Natural killer cell treated with Interleukin-12 subunit alpha and Interleukin-12 subunit beta and Interleukin-15 and Interleukin-18, amount 100 ng/mL, for 72 hours (primary cell): ENCODE data around the gene EPHA6. TPM values are rescaled to one million over a fixed set of nuclear protein-coding genes. Genes with fewer than 3 reads are reported as not detected.
"Not testable (repeated sequence)": the region's sequence is repeated elsewhere in the genome, so short reads cannot be mapped to it uniquely, and the experiment has no call there.

ENCODE experiments used
- ATAC-seq, 2 donors: fragments of 150-1000 bp; cut with Tn5 transposase in 1 of 2; sonication (Bioruptor Pico), chemical (Tn5 transposase) in 1 of 2; 2 replicates each; pipeline ENCODE4 v1.10.0; 2021
- DNase-seq: peaks from one replicate; pipeline ENCODE4 v3.0.0; 2022; ENCODE audit warnings: low spot score
- H3K27ac Mint-ChIP-seq, 2 donors: 1 replicate in 1 of 2; 2 replicates in 1 of 2; pipeline ENCODE4 v1.8.0; 2022; ENCODE audit warnings: mixed read lengths in 2 of 2, mild to moderate bottlenecking in 1 of 2, moderate library complexity in 1 of 2
- H3K27me3 Mint-ChIP-seq, 2 donors: 1 replicate in 1 of 2; 2 replicates in 1 of 2; pipeline ENCODE4 v1.8.0; 2022; ENCODE audit warnings: mixed read lengths in 2 of 2
- H3K36me3 Mint-ChIP-seq: one replicate; pipeline ENCODE4 v1.8.0; 2022; ENCODE audit warnings: mixed read lengths
- H3K4me1 Mint-ChIP-seq, 2 donors: 1 replicate in 1 of 2; 2 replicates in 1 of 2; pipeline ENCODE4 v1.8.0; 2022; ENCODE audit warnings: low read depth in 2 of 2, mixed read lengths in 2 of 2, mild to moderate bottlenecking in 1 of 2
- H3K4me3 Mint-ChIP-seq: one replicate; pipeline ENCODE4 v1.8.0; 2022; ENCODE audit warnings: mixed read lengths
- H3K9me3 Mint-ChIP-seq: 2 replicates; pipeline ENCODE4 v1.8.0; 2022; ENCODE audit warnings: mixed read lengths
- total RNA-seq, 2 donors: library from RNA; stranded (reverse); gene quantifications; one replicate each; pipeline ENCODE4 v1.2.3, GENCODE V29; 2022

Gene EPHA6
- total RNA-seq, 2 donors from 2014 or later: not detected

DNA sequence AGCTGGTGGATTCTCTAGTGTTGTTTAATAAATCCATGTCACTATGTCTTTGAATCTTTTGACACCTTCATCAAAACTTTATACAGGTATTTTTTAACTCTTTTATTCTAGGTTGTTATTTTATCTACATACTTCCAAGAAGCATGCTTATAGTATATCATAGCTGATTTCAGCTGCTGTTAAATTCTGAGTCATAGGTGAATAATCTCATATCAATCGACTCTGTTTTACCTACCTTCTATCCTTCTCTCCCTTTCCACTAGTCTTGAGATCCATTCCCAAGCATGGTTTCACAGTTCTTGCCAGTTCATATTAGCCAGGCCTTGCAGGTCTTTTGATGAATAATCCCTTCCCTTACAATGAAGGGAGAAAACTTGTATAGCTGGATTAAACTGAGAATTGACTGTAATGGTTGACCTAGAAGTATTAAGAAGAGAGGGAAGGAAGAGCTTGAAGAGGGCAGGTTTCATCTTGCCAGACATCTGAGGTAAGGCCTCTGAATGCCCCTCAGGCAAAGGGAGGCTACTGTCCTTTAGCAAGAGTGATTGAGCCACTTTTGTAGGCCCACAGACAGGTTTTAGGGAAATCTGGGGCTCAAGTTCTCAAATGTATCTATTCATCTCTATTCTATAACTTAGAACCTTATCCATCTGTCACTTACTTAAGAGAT, 146.4 kb downstream of the EPHA6 start:
- Mint-ChIP-seq H3K27me3 (no peaks in the 10 kb centered on the region), H3K36me3 (peaks cover 4% of the 10 kb centered on the region), H3K4me3 (no peak overlapping the region), H3K27ac (no peak overlapping the region), H3K9me3 (peaks cover 14% of the 10 kb centered on the region), H3K4me1 (no peaks in the 10 kb centered on the region)
- no peak for ATAC-seq
- DNase-seq: no peak

DNA sequence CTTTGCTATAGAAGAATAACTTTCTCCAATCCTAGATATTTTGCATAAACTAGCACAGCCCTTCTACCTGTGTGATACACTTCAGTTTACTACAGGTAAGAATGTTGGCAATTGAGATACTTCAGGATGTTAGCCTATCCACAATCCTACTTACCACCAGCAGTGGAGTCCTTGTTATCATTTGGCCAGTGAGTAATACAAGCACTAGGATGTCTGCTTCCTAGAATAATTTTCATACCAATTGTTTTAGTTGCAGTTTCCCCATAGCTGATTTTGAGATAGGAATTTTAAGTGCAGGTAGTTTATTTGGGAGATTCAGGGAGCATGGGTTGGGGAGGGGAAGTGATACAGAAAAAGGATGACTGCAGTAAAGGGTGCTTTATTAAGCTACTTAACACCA, 147.2 kb downstream of the EPHA6 start:
- H3K9me3 Mint-ChIP-seq: peaks cover 11% of the 10 kb centered on the region
- no peaks in the 10 kb centered on the region for H3K4me1 Mint-ChIP-seq
- H3K4me3 Mint-ChIP-seq: no peak overlapping the region
- no peaks in the 10 kb centered on the region for H3K36me3 Mint-ChIP-seq
- ATAC-seq: no peak
- DNase-seq: no peak
- H3K27ac Mint-ChIP-seq: no peak overlapping the region
- H3K27me3 Mint-ChIP-seq: no peaks in the 10 kb centered on the region

- H3K36me3 Mint-ChIP-seq: no peaks in the 10 kb centered on the region
- H3K9me3 Mint-ChIP-seq: peaks cover 11% of the 10 kb centered on the region
- no peak for DNase-seq
- H3K4me1 Mint-ChIP-seq: no peaks in the 10 kb centered on the region
- no peak for ATAC-seq
- H3K4me3 Mint-ChIP-seq: no peak overlapping the region
- H3K27me3 Mint-ChIP-seq: no peaks in the 10 kb centered on the region
- no peak overlapping the region for H3K27ac Mint-ChIP-seq
Measured at GRCh38 chr3:96966181-96966929, 152.0 kb downstream of the EPHA6 start.

DNA sequence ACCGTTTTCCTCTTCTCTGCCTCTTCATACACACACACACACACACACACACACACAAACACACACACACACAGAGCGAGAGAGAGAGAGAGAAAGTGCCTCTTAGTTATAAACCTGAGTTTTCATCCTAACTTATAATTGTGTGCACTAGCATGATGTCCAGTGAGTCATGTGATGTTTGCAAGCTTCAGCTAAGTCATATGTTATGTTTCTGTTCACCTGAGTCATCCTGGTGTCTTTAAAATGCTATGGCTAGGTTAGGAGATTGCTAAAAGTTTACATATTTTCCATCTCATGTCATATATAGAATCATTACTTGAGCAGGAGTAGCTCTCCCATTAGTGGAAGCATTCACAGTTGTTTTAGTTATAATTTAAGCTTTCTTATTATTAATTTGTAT, 155.8 kb downstream of the EPHA6 start:
- no peaks in the 10 kb centered on the region for H3K9me3 Mint-ChIP-seq
- H3K27me3 Mint-ChIP-seq: no peaks in the 10 kb centered on the region
- no peak for ATAC-seq
- DNase-seq: no peak
- no peak overlapping the region for H3K27ac Mint-ChIP-seq
- H3K4me1 Mint-ChIP-seq: no peaks in the 10 kb centered on the region
- H3K4me3 Mint-ChIP-seq: no peak overlapping the region
- no peaks in the 10 kb centered on the region for H3K36me3 Mint-ChIP-seq

GRCh38 chr3:96977671-96978070, 163.3 kb downstream of the EPHA6 start:
- peaks cover 9% of the 10 kb centered on the region for H3K9me3 Mint-ChIP-seq
- no peak overlapping the region for H3K27ac Mint-ChIP-seq
- ATAC-seq (no peak), DNase-seq (no peak)
- H3K27me3 Mint-ChIP-seq: no peaks in the 10 kb centered on the region
- peaks cover 6% of the 10 kb centered on the region for H3K36me3 Mint-ChIP-seq
- no peaks in the 10 kb centered on the region for H3K4me1 Mint-ChIP-seq
- no peak overlapping the region for H3K4me3 Mint-ChIP-seq

DNA sequence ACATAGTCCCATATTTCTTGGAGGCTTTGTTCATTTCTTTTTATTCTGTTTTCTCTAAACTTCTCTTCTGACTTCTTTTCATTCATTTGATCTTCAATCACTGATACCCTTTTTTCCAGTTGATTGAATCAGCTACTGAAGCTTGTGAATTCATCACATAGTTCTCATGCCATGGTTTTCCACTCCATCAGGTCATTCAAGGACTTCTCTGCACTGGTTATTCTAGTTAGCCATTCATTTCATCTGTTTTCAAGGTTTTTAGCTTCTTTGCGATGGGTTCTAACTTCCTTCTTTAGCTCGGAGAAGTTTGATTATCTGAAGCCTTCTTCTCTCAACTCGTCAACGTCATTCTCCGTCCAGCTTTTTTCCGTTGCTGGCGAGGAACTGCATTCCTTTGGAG, 169.3 kb downstream of the EPHA6 start:
- H3K4me1 Mint-ChIP-seq, H3K9me3 Mint-ChIP-seq, ATAC-seq, DNase-seq, H3K4me3 Mint-ChIP-seq, H3K27ac Mint-ChIP-seq, H3K27me3 Mint-ChIP-seq: not testable (repeated sequence)
- H3K36me3 Mint-ChIP-seq: peaks cover 12% of the 10 kb centered on the region

DNA sequence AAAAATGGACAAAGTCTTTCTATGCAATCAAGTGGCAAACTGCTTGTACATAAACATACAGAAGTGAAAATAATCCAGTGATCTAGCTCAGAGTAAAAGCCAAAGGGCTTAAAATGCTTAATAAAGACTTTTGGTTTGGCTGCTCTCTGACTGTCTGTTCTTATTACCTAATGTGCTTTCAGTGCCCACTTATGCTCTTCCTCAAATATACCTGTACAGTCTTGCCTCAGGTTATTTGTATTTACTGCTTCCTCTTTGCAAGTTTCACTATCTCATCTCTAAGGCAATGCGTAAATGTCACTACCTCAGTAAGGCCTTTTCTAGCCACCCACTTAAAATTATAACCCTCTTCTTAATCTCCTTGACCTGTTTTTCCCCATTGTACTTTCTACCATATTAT, 171.8 kb downstream of the EPHA6 start:
- no peaks in the 10 kb centered on the region for H3K4me1 Mint-ChIP-seq
- H3K27ac Mint-ChIP-seq: no peak overlapping the region
- ATAC-seq (no peak), DNase-seq (no peak)
- peaks cover 12% of the 10 kb centered on the region for H3K36me3 Mint-ChIP-seq
- no peak overlapping the region for H3K4me3 Mint-ChIP-seq
- H3K9me3 Mint-ChIP-seq: peaks cover 9% of the 10 kb centered on the region
- H3K27me3 Mint-ChIP-seq: no peaks in the 10 kb centered on the region

DNA sequence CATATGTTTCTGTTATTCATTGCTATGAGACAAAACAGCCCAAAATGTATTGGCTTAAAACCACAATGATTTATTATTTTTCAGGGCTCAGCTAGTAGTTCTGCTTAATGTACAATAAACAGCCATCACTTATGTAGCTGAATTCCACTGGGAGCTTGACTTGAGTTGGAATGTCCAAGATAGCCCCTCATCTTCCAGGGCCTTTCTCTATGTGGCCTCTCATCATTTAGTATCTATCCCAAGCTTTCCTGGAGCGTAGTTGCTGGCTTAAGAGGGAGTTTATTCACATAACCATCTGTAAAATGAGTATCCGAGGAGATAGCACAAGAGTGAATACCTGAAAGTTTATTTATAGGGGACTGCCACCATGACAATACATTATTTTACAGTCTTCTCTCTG, 176.8 kb downstream of the EPHA6 start:
- no peak for ATAC-seq
- Mint-ChIP-seq H3K27me3 (no peaks in the 10 kb centered on the region), H3K9me3 (peaks cover 14% of the 10 kb centered on the region)

GRCh38 chr3:96991800-96992365, 177.5 kb downstream of the EPHA6 start:
- no peaks in the 10 kb centered on the region for H3K4me1 Mint-ChIP-seq
- no peak overlapping the region for H3K4me3 Mint-ChIP-seq
- no peak overlapping the region for H3K27ac Mint-ChIP-seq
- no peak for ATAC-seq
- DNase-seq: no peak
- no peaks in the 10 kb centered on the region for H3K27me3 Mint-ChIP-seq
- peaks cover 15% of the 10 kb centered on the region for H3K9me3 Mint-ChIP-seq
- H3K36me3 Mint-ChIP-seq: no peaks in the 10 kb centered on the region

More for the DNA sequence above, 176.8 kb downstream of the EPHA6 start:
- no peak for DNase-seq
- H3K36me3 Mint-ChIP-seq: no peaks in the 10 kb centered on the region
- H3K27ac Mint-ChIP-seq: no peak overlapping the region
- H3K4me1 Mint-ChIP-seq: no peaks in the 10 kb centered on the region
- H3K4me3 Mint-ChIP-seq: no peak overlapping the region

GRCh38 chr3:96994988-96995387, 180.6 kb downstream of the EPHA6 start:
- H3K27ac Mint-ChIP-seq: no peak overlapping the region
- no peak for DNase-seq

DNA sequence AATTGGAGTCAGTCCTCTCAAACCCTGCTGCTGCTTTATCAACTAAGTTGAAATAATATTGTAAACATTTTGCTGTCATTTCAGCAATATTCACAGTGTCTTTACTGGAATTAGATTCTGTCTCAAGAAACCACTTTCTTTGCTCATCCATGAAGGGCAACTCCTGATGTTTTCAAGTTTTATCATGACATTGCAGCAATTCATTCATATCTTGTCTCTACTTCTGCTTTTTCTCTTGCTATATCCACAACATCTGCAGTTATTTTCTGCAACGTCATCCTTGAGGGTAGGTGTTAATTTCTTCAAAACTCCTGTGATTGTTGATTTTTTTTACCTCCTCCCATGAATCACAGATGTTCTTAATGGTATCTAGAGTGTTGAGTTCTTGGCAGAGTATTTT, 181.6 kb downstream of the EPHA6 start:
- DNase-seq (no peak), ATAC-seq (no peak)
- no peaks in the 10 kb centered on the region for H3K27me3 Mint-ChIP-seq
- H3K4me1 Mint-ChIP-seq: no peaks in the 10 kb centered on the region
- H3K9me3 Mint-ChIP-seq: peaks cover 26% of the 10 kb centered on the region
- no peak overlapping the region for H3K4me3 Mint-ChIP-seq
- no peak overlapping the region for H3K27ac Mint-ChIP-seq
- no peaks in the 10 kb centered on the region for H3K36me3 Mint-ChIP-seq

More at GRCh38 chr3:96994988-96995387, 180.6 kb downstream of the EPHA6 start:
- no peak overlapping the region for H3K4me3 Mint-ChIP-seq
- no peaks in the 10 kb centered on the region for H3K27me3 Mint-ChIP-seq
- H3K9me3 Mint-ChIP-seq: peaks cover 26% of the 10 kb centered on the region
- no peaks in the 10 kb centered on the region for H3K4me1 Mint-ChIP-seq
- H3K36me3 Mint-ChIP-seq: no peaks in the 10 kb centered on the region
- no peak for ATAC-seq

- DNase-seq (no peak), ATAC-seq (no peak)
- H3K36me3 Mint-ChIP-seq: peaks cover 3% of the 10 kb centered on the region
- no peak overlapping the region for H3K4me3 Mint-ChIP-seq
- peaks cover 14% of the 10 kb centered on the region for H3K9me3 Mint-ChIP-seq
- H3K4me1 Mint-ChIP-seq: no peaks in the 10 kb centered on the region
- no peaks in the 10 kb centered on the region for H3K27me3 Mint-ChIP-seq
- no peak overlapping the region for H3K27ac Mint-ChIP-seq
Measured at GRCh38 chr3:97001611-97002010, 187.2 kb downstream of the EPHA6 start.

DNA sequence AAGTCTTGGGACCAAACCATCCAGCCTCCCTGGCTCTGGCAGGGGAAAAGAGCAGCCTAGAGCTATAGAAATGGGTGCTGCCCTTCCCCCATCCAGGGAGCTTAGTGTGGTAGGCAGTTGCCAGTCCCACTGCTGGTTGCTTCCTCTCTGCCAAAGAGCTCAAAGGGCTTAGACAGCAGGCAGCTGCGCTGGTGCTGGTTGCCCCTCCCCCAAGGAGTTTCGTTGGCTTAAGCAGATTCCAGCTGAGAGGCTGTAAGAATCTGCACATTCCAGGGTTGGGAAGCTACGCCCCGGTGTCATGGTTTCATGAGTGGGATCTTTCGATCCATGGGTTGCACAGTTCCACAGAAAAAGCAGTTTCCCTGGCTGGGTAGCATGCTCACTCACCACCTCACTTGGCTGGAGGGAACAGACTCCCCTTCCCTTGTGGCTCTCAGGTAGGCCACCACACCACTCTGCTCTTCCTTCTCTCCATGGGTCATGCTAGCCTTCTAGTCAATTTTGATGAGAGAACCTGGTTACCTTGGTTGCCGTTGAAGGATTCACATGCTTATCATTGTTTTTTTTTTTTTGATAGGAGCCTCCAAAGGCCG, 195.1 kb downstream of the EPHA6 start:
- DNase-seq (no peak), ATAC-seq (no peak)
- Mint-ChIP-seq H3K9me3 (peaks cover 23% of the 10 kb centered on the region), H3K27me3 (no peaks in the 10 kb centered on the region), H3K4me1 (no peaks in the 10 kb centered on the region), H3K27ac (no peak overlapping the region), H3K4me3 (no peak overlapping the region), H3K36me3 (peaks cover 17% of the 10 kb centered on the region)
